PFSK-1 (cell line): ENCODE data around the gene OSTF1.

Experiments used
- POLR2AphosphoS5 ChIP-seq: IDR thresholded peaks from 2 replicates; pipeline ENCODE4 v1.6.1; 2012; ENCODE audit warnings: low read depth, mild to moderate bottlenecking, control low read depth, low read length, moderate library complexity
- SIN3A ChIP-seq: IDR thresholded peaks from 2 replicates; pipeline ENCODE4 v1.6.1; 2012; ENCODE audit warnings: mild to moderate bottlenecking, low read length, moderate library complexity, borderline replicate concordance; ENCODE audit not compliant: insufficient read depth

- no peak for TF ChIP-seq POLR2AphosphoS5
- no peak for TF ChIP-seq SIN3A
Measured at GRCh38 chr9:75092766-75093165, 4.5 kb downstream of the OSTF1 start.
